PC-3 (cell line): Measurements from ENCODE around the gene THY1.

ENCODE experiments used
- EZH2phosphoT487 ChIP-seq: fragments of 300-600 bp; sonication (generic); IDR thresholded peaks from 2 replicates; pipeline ENCODE4 v1.6.1; 2018; ENCODE audit warnings: mild to moderate bottlenecking, antibody characterized with exemption, low read length, borderline replicate concordance
- TF ChIP-seq, protein P1 (sequence below): fragments of 300-600 bp; sonication (generic); conservative IDR thresholded peaks from 2 replicates; pipeline ENCODE4 v1.5.1; 2017; ENCODE audit warnings: antibody characterized with exemption, low read depth, mild to moderate bottlenecking, low read length

DNA sequence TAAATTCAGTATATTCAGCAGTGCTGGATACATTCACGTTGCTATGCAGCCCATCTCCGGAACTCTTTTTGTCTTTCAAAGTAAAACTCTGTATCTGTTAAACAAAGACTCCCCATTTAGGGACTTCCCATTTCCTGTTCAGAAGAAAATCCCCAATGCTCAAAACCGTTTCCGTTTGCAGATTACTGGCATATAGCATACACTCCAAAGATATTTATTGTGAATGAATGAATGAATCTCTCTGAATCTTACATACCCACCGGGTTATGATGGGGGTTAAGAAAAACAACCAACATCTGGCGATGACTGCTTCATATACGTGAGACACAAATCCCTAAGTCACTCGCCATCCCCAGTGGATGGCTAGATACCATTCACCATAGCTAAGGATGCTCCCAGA, 1.6 kb downstream of the THY1 start:
- TF ChIP-seq, protein P1, sequence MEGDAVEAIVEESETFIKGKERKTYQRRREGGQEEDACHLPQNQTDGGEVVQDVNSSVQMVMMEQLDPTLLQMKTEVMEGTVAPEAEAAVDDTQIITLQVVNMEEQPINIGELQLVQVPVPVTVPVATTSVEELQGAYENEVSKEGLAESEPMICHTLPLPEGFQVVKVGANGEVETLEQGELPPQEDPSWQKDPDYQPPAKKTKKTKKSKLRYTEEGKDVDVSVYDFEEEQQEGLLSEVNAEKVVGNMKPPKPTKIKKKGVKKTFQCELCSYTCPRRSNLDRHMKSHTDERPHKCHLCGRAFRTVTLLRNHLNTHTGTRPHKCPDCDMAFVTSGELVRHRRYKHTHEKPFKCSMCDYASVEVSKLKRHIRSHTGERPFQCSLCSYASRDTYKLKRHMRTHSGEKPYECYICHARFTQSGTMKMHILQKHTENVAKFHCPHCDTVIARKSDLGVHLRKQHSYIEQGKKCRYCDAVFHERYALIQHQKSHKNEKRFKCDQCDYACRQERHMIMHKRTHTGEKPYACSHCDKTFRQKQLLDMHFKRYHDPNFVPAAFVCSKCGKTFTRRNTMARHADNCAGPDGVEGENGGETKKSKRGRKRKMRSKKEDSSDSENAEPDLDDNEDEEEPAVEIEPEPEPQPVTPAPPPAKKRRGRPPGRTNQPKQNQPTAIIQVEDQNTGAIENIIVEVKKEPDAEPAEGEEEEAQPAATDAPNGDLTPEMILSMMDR = no peak
- TF ChIP-seq EZH2phosphoT487 = no peak
